ENCODE measurements around the gene ARF1.

The ARF1 gene

DNA sequence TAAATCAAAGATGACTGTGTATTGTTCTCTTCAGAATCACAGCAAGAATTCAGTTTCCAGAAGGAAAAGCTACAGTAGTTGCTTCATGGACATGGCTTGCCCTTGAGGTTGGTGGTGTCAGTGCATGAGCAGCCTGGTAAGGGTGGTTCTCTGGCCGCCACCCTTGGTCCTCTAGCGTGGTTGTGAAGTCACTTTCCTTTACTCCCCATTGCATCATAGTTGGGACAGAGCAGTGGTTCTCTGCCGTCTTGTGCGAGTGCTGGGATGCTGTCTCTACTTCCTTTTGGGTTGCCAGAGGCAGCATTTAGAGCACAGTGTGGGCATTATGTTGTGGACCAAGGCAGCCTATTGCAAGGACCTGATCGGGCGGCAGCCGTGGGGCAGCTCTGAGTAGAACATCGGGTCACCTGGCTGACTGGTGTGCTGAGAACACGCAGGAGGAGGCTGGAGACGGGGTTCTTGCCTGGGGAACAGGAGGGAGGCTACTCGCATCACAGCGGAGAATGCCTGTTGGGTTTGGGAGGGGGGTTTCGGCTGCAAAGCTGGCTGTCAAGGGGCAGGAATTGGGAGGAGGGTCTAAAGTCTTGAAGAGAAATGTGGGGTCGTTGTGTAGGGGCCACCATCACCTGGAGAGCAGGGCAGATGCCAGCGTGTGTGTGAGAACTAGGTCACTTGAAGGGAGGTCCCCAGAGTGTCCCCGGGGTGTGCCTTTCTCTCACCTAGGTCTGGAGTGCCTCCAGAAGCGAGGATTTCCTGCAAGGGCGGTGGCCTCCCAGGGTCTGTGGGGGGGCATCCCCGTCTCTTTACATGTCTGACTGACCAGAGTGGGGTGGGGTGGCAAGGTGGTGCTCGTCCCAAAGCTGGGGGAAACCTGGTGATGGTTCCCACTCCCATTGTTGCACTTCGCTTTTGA is 6.3 kb downstream of the ARF1 start:
- Histone ChIP-seq H3K36me3 (ENCODE audit: control insufficient read depth in 2 of 2, insufficient read depth in 1 of 2, low read length in 2 of 2) (peaks cover 3 to 79% of the 10 kb centered on the region in 2 experiments; a peak in 2 of 3 replicates), H3K4me3 (ENCODE audit: low read depth, low read length) (no peak overlapping the region), H3K9me3 (ENCODE audit: control insufficient read depth, insufficient read depth, low read depth, low read length) (no peaks in the 10 kb centered on the region), H3K27ac (ENCODE audit: extremely low read depth, low read depth, low read length) (no peak overlapping the region), H3K4me1 (ENCODE audit: control insufficient read depth, insufficient read depth, low read length) (peaks cover 42% of the 10 kb centered on the region)
- TF ChIP-seq, protein P1, sequence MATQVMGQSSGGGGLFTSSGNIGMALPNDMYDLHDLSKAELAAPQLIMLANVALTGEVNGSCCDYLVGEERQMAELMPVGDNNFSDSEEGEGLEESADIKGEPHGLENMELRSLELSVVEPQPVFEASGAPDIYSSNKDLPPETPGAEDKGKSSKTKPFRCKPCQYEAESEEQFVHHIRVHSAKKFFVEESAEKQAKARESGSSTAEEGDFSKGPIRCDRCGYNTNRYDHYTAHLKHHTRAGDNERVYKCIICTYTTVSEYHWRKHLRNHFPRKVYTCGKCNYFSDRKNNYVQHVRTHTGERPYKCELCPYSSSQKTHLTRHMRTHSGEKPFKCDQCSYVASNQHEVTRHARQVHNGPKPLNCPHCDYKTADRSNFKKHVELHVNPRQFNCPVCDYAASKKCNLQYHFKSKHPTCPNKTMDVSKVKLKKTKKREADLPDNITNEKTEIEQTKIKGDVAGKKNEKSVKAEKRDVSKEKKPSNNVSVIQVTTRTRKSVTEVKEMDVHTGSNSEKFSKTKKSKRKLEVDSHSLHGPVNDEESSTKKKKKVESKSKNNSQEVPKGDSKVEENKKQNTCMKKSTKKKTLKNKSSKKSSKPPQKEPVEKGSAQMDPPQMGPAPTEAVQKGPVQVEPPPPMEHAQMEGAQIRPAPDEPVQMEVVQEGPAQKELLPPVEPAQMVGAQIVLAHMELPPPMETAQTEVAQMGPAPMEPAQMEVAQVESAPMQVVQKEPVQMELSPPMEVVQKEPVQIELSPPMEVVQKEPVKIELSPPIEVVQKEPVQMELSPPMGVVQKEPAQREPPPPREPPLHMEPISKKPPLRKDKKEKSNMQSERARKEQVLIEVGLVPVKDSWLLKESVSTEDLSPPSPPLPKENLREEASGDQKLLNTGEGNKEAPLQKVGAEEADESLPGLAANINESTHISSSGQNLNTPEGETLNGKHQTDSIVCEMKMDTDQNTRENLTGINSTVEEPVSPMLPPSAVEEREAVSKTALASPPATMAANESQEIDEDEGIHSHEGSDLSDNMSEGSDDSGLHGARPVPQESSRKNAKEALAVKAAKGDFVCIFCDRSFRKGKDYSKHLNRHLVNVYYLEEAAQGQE (tag by site-specific recombination; IDR thresholded peaks at IDR 0.05): 0 out of 2 replicates have a peak, but pooled peaks have one; percentile 7
- TF ChIP-seq ZBTB21 (tag by site-specific recombination; IDR thresholded peaks at IDR 0.05): 0 out of 2 replicates have a peak, but pooled peaks have one; percentile 10
- TF ChIP-seq GLIS1 (tag by site-specific recombination; IDR thresholded peaks at IDR 0.05): peak; percentile 50
- no peak for TF ChIP-seq ZNF138 (tag by site-specific recombination; IDR thresholded peaks at IDR 0.05; ENCODE audit: borderline replicate concordance)
- peak; percentile 46 for TF ChIP-seq GLIS2 (tag by site-specific recombination; IDR thresholded peaks at IDR 0.05)
- TF ChIP-seq, protein P2, sequence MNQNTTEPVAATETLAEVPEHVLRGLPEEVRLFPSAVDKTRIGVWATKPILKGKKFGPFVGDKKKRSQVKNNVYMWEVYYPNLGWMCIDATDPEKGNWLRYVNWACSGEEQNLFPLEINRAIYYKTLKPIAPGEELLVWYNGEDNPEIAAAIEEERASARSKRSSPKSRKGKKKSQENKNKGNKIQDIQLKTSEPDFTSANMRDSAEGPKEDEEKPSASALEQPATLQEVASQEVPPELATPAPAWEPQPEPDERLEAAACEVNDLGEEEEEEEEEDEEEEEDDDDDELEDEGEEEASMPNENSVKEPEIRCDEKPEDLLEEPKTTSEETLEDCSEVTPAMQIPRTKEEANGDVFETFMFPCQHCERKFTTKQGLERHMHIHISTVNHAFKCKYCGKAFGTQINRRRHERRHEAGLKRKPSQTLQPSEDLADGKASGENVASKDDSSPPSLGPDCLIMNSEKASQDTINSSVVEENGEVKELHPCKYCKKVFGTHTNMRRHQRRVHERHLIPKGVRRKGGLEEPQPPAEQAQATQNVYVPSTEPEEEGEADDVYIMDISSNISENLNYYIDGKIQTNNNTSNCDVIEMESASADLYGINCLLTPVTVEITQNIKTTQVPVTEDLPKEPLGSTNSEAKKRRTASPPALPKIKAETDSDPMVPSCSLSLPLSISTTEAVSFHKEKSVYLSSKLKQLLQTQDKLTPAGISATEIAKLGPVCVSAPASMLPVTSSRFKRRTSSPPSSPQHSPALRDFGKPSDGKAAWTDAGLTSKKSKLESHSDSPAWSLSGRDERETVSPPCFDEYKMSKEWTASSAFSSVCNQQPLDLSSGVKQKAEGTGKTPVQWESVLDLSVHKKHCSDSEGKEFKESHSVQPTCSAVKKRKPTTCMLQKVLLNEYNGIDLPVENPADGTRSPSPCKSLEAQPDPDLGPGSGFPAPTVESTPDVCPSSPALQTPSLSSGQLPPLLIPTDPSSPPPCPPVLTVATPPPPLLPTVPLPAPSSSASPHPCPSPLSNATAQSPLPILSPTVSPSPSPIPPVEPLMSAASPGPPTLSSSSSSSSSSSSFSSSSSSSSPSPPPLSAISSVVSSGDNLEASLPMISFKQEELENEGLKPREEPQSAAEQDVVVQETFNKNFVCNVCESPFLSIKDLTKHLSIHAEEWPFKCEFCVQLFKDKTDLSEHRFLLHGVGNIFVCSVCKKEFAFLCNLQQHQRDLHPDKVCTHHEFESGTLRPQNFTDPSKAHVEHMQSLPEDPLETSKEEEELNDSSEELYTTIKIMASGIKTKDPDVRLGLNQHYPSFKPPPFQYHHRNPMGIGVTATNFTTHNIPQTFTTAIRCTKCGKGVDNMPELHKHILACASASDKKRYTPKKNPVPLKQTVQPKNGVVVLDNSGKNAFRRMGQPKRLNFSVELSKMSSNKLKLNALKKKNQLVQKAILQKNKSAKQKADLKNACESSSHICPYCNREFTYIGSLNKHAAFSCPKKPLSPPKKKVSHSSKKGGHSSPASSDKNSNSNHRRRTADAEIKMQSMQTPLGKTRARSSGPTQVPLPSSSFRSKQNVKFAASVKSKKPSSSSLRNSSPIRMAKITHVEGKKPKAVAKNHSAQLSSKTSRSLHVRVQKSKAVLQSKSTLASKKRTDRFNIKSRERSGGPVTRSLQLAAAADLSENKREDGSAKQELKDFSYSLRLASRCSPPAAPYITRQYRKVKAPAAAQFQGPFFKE (tag by site-specific recombination; IDR thresholded peaks at IDR 0.05; ENCODE audit: borderline replicate concordance): 0 out of 2 replicates have a peak, but pooled peaks have one; percentile 21
- TF ChIP-seq, protein P3, sequence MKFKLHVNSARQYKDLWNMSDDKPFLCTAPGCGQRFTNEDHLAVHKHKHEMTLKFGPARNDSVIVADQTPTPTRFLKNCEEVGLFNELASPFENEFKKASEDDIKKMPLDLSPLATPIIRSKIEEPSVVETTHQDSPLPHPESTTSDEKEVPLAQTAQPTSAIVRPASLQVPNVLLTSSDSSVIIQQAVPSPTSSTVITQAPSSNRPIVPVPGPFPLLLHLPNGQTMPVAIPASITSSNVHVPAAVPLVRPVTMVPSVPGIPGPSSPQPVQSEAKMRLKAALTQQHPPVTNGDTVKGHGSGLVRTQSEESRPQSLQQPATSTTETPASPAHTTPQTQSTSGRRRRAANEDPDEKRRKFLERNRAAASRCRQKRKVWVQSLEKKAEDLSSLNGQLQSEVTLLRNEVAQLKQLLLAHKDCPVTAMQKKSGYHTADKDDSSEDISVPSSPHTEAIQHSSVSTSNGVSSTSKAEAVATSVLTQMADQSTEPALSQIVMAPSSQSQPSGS (tag by site-specific recombination; IDR thresholded peaks at IDR 0.05; ENCODE audit: low read depth): peak; percentile 75
- no peak for TF ChIP-seq ZNF501 (tag by site-specific recombination; IDR thresholded peaks at IDR 0.05)
- TF ChIP-seq ZNF596 (tag by site-specific recombination; IDR thresholded peaks at IDR 0.05): no peak
- TF ChIP-seq, protein P4, sequence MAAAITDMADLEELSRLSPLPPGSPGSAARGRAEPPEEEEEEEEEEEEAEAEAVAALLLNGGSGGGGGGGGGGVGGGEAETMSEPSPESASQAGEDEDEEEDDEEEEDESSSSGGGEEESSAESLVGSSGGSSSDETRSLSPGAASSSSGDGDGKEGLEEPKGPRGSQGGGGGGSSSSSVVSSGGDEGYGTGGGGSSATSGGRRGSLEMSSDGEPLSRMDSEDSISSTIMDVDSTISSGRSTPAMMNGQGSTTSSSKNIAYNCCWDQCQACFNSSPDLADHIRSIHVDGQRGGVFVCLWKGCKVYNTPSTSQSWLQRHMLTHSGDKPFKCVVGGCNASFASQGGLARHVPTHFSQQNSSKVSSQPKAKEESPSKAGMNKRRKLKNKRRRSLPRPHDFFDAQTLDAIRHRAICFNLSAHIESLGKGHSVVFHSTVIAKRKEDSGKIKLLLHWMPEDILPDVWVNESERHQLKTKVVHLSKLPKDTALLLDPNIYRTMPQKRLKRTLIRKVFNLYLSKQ (tag by site-specific recombination; IDR thresholded peaks at IDR 0.05; ENCODE audit: borderline replicate concordance): no peak
- peak; percentile 68 for TF ChIP-seq KLF1 (tag by site-specific recombination; IDR thresholded peaks at IDR 0.05)
- TF ChIP-seq ZNF184 (tag by site-specific recombination; IDR thresholded peaks at IDR 0.05): no peak
- TF ChIP-seq ZNF664 (tag by site-specific recombination; IDR thresholded peaks at IDR 0.05): no peak
- POLR2A ChIA-PET: no interaction called here
- CTCF ChIA-PET: interaction anchor here (0.5 to 1.8 kb wide), 3 partner anchors 8 to 90 kb away, joined by 3 to 6 read pairs (median 5); no protein-coding TSS in a partner anchor

Data from HEK293 (cell line).